Gastrocnemius medialis (tissue), 4 donors: ENCODE data around the gene BTF3L4.
"Not testable (repeated sequence)": the region's sequence is repeated elsewhere in the genome, so short reads cannot be mapped to it uniquely, and the experiment has no call there.

Source experiments
- CTCF ChIP-seq, 5 experiments: fragments of 450-650 bp in 3 of 5; fragments of 200-600 bp in 2 of 5; sonication (generic) in 2 of 5; IDR thresholded peaks in 4 of 5; conservative IDR thresholded peaks in 1 of 5; 1 replicate in 4 of 5; 2 replicates in 1 of 5; pipeline ENCODE4 v1.5.1; 2016 to 2019; ENCODE audit warnings: antibody characterized with exemption in 5 of 5, mild to moderate bottlenecking in 3 of 5, moderate library complexity in 3 of 5
- POLR2A ChIP-seq, 2 donors: fragments of 450-650 bp; IDR thresholded peaks; one replicate each; pipeline ENCODE4 v1.6.1; 2017; ENCODE audit warnings: antibody characterized with exemption in 2 of 2, mild to moderate bottlenecking in 2 of 2, moderate library complexity in 2 of 2

GRCh38 chr1:52077277-52077676, 21.2 kb downstream of the BTF3L4 start:
- not testable (repeated sequence) for TF ChIP-seq CTCF (IDR thresholded peaks at IDR 0.05 in 4 of 5, conservative IDR thresholded peaks at IDR 0.05 in 1 of 5); POLR2A (IDR thresholded peaks at IDR 0.05)
